HG02588 (cell line): ENCODE data around the gene CD3D.

Source experiments
- ATAC-seq: cut with Tn5 transposase; IDR thresholded peaks from one replicate; pipeline ENCODE4 v1.9.1; 2021; ENCODE audit warnings: mild to moderate bottlenecking, moderate library complexity; ENCODE audit not compliant: unreplicated experiment

The CD3D gene

GRCh38 chr11:118304227-118304567, 38.3 kb downstream of the CD3D start:
- no peak for ATAC-seq

GRCh38 chr11:118301600-118302195, 40.8 kb downstream of the CD3D start:
- ATAC-seq: no peak

GRCh38 chr11:118295815-118296454, 46.6 kb downstream of the CD3D start:
- ATAC-seq: no peak

- no peak for ATAC-seq
These were observed 47.3 kb downstream of the CD3D start for GRCh38 chr11:118295199-118295598.

- no peak for ATAC-seq
These were observed 48.5 kb downstream of the CD3D start for GRCh38 chr11:118294053-118294452.

- ATAC-seq: no peak
These were observed 50.9 kb downstream of the CD3D start for GRCh38 chr11:118291477-118292135.

GRCh38 chr11:118290923-118291322, 51.6 kb downstream of the CD3D start:
- ATAC-seq: no peak

GRCh38 chr11:118289401-118289800, 53.1 kb downstream of the CD3D start:
- no peak for ATAC-seq
